Upper lobe of left lung (tissue), 4 donors: ENCODE results near the gene PLCL2.

Experiments
- CTCF ChIP-seq, 6 experiments: fragments of 450-650 bp in 4 of 6; fragments of 200-600 bp in 2 of 6; sonication (generic) in 2 of 6; IDR thresholded peaks; one replicate each; pipeline ENCODE4 v1.5.1; 2016 to 2019; ENCODE audit warnings: antibody characterized with exemption in 6 of 6
- EP300 ChIP-seq, 4 donors: sonication (generic); formaldehyde crosslinking; IDR thresholded peaks; one replicate each; pipeline ENCODE4 v1.5.1; 2017; ENCODE audit warnings: antibody characterized with exemption in 4 of 4, control low read depth in 2 of 4
- POLR2A ChIP-seq, 4 donors: fragments of 450-650 bp; IDR thresholded peaks; one replicate each; pipeline ENCODE4 v1.5.1; 2016 to 2017; ENCODE audit warnings: antibody characterized with exemption in 4 of 4, mild to moderate bottlenecking in 2 of 4
- POLR2AphosphoS5 ChIP-seq, 2 donors: sonication (generic); formaldehyde crosslinking; IDR thresholded peaks; one replicate each; pipeline ENCODE4 v1.5.1; 2017; ENCODE audit warnings: antibody characterized with exemption in 2 of 2

- TF ChIP-seq CTCF (IDR thresholded peaks at IDR 0.05) = no peak
- TF ChIP-seq POLR2AphosphoS5 (IDR thresholded peaks at IDR 0.05) = no peak
- TF ChIP-seq POLR2A (IDR thresholded peaks at IDR 0.05) = no peak
- TF ChIP-seq EP300 (IDR thresholded peaks at IDR 0.05) = no peak
Observed at GRCh38 chr3:16998236-16998923, 113.6 kb downstream of the PLCL2 start.
